GOT3 (cell line): Measurements from ENCODE around the gene MAPKAP1.
"Not testable (repeated sequence)": the region's sequence is repeated elsewhere in the genome, so short reads cannot be mapped to it uniquely, and the experiment has no call there.

ENCODE experiments used
- DNase-seq: peaks from one replicate; lab custom pipeline; 2025; ENCODE audit warnings: mixed read lengths; lab: John Stamatoyannopoulos, UW

MAPKAP1 gene

DNA sequence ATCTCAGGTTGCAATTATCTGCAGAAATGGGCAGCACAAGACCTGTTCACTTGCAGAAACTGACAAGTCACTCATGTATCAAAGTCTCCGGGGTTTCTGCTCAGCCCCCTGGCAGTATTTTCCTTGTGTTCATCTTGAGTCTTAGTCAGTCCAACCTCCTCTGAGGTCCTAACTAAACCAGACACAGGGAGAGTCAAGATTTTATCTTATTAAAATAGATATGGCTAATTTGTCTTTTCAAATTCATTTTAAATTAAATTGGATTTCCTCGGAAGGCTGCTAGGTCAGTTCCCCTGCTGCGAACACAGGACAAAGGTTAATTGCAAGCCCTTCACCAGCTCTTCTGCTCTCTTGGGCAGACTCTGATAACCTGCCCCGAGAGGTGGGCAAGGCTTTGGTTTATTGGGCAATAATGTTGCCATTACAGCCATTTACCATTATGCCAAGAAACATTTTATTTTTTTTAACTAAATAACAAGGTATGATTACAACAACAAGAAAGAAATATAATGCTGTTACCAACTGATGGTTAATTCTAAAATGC lies 103.5 kb downstream of the MAPKAP1 start:
- DNase-seq = no peak

DNA sequence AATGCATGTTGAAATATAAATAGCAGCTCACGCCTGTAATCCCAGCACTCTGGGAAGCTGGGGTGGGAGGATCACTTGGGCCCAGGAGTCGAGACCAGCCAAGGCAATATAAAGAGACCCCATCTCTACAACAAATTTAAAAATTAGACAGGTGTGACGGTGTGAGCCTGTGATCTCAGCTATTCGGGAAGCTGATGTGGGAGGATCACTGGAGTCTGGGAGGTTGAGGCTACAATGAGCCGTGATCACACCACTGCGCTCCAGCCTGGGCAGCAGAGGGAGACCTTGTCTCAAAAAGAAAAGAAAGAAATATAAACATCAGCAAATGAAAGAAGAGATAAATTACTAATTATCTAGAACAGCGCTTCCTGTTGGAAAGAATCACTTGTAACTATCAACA lies 105.0 kb downstream of the MAPKAP1 start:
- no peak for DNase-seq

DNA sequence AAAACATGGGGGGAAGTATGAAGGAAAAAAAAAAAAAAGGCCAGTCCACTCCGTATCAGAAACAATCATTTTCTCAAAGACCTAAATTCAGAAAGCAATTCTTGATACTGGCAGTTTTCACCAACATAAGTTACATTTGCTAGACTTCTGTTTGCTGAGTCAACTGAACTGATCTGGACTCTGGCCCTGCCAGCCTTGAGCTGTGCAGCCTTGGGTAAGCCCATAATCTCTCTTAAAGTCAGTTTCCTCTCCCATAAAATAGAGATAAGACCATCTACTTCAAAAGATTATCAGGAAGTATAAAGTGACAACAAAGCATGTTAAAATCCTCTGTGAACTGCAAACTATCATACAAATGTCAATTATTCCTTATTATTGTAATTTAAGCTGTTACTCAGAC lies 106.8 kb downstream of the MAPKAP1 start:
- no peak for DNase-seq

DNA sequence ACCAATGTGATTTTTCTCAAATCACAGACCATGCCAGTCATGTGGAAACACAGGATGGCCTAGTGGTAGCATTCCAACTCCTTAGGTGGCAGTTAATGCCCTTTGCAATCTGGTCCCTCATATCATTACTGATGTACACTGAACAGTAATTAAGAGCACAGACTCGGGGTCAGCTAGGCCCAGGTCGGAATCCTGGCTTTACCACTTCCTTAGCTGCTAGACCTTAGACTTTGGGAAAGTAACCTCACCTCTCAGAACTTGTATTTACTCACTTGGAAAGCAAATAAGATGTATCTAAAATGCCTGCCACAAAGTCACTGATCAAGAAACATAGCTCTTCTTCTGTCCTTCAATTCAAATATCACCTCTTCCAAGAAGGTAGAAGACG lies 112.8 kb downstream of the MAPKAP1 start:
- DNase-seq = no peak

DNA sequence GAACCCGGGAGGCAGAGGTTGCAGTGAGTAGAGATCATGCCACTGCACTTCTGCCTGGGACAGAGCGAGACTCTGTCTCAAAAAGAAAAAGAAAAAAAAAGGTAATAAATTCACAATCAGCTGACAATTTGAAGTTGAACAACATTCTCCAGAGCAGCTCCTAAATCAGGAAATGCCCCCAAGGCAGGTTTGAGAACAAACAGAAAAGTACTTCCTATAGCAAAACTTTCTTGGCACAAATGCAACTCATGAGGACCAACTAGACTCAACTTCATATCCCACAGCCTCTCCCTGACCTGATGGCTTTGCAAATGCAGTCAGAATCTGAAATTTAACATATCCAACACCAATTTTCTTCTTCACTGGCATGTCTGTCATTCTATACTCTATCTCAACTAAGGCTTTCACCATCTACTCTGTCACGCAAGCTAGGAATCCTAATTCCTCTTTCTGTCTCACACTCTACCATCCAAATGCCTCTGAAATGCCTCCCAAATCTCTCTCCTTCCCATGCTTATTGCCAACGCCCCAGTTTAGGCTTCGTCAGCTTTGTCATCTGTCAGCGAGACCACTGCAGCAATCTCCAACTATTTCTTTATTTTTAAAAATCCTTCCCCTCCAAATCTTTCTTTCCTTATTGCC lies 113.3 kb downstream of the MAPKAP1 start:
- DNase-seq = no peak

DNA sequence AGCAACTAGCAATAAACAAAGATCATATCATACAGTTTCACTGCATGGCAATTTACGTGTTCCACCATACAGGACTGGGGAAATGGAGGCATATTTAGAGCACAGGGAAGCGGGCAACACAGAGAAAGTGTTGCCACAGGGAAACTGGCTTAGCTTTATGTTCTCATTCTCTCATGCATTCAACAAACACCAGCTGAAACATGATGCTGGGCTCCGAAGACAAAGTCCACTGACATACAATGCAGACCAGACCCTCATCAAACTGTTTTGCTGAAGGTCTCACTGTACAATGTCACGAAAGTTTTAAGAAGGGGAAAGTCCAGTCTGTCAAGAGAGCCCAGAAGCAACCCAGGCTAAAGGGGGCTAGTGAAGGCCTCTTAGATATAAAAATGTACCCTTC lies 115.1 kb downstream of the MAPKAP1 start:
- DNase-seq = no peak

DNA sequence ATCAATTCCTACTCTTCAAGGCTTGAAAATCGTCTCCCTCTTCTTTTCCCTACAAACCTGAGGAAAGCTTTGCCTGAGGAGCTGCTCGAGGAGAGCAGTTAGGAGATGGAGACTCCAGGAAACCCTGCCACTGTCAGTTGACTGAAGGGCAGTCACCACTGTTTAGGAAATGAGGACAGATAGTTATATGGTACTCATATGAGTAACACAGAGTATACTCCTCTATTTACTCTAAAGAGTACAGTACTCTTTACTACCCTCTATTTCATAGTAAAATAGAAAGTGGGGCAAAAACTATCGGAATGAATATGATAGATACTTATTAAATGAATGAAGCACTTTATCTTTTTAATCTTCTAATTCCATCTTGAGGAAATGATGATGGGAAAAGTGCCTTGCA lies 115.8 kb downstream of the MAPKAP1 start:
- no peak for DNase-seq

DNA sequence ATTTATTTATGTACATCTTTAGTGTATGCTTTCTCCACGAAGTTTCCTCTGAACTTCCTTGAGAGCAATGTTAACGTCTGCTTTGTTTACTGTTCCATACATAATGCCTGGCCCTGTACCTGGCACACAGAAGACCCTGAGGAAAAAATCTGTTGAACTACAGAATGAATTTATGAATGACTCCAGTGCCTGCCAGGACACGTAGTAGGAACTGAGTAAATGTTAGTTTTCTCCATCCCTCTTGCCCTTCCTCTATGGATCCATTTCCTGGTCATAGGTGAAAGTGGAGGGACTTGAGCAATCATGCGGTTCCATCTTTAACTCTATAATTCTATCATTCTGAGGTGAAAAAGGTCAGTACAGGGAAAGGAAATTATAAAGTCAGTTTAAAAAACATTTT lies 117.7 kb downstream of the MAPKAP1 start:
- DNase-seq = no peak

DNA sequence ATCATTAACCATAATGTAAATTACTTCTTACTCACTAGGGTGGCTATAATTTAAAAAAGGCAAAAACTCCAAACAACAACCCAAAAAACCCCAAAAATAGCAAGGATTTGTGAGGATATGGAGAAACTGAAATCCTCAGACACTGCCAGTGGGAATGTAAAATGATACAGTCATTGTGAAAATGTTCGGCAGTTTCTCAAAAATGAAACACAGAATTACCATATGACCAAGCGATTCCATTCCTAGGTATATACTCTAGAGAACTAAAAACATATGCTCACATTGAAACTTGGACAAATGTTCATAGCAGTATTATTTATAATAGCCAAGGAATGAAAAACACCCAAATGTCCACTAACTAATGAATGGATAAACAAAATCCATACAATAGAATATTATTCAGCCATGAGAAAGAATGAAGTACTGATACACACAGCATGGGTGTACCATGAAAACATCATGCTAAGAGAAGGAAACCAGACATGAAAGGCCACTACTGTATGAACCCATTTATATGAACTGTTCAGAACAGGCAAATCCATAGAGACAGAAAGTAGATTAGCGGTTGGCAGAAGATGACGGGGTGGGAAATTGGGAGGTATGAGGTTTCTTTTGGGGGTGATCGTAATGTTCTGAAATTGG lies 119.1 kb downstream of the MAPKAP1 start:
- no peak for DNase-seq

DNA sequence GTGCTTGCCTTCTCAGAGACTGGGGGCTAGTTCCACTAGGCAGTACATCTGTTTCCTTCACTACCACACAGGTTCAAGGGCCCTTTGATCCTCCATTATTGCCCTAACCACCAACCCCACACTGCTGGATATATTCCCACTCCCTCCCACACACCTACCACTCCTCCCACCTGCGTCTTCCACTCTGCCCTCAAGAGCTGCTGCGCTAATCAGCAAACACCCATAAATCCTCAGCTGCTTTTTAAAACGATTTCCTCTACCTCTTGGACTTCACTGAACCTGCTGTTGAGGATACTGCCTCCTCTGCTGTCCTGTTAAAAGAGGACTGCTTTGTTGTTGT lies 120.9 kb downstream of the MAPKAP1 start:
- no peak for DNase-seq

DNA sequence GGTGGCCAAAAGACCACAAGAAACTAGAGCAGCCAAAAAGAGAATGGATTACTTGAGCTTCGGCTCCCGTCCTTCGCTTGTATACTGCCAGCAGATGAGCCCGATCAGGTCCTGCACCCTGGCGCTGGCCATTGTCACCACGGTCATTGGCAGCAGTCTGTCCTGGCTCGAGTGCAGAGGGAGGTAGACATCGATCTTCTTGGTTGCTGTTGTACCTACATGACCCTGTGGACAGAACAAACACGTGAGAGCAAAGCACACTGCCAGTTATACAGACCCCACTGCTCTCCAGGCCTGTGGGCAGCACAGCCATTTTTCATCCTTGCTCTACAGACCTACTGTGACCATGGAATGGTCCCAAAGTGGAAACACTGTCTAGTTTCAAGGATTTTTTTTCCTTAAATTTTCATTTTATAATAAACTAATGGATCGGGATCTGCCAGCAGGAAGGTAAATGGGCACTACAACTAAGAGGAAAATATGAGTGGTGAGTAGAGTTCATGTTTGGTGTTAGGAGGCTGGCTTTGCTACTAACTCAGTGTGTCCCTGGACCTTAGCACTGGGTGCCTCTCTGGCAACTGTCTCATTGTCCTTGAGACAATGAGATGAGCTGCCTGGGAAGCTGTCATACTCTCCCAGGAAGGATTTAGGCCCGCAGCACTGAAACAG lies 121.4 kb downstream of the MAPKAP1 start:
- DNase-seq = no peak

DNA sequence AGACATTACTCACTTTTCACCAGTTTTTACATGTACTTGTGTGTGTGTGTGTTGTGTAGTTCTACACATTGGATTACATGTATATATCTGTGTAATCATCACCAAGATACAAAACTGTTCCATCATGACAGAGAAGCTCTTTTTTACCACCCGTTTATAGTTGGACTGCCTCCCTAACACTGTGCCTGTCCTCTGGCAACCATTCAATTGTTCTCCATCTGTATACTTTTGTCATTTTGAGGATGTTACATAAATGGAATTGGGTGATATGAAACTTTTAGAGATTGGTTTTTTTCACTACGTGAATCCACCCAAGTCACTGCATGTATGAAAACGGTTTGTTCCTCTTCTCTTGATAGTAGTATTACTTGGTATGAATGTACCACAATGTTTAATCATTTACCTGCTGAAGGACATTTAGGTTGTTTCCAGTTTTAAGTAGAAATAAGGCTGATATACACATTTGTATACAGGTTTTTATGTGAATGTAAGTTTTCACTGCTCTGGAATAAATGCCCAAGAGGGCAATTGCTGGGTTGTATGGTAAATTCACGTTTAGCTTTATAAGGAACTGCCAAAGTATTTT lies 126.2 kb downstream of the MAPKAP1 start:
- no peak for DNase-seq

DNA sequence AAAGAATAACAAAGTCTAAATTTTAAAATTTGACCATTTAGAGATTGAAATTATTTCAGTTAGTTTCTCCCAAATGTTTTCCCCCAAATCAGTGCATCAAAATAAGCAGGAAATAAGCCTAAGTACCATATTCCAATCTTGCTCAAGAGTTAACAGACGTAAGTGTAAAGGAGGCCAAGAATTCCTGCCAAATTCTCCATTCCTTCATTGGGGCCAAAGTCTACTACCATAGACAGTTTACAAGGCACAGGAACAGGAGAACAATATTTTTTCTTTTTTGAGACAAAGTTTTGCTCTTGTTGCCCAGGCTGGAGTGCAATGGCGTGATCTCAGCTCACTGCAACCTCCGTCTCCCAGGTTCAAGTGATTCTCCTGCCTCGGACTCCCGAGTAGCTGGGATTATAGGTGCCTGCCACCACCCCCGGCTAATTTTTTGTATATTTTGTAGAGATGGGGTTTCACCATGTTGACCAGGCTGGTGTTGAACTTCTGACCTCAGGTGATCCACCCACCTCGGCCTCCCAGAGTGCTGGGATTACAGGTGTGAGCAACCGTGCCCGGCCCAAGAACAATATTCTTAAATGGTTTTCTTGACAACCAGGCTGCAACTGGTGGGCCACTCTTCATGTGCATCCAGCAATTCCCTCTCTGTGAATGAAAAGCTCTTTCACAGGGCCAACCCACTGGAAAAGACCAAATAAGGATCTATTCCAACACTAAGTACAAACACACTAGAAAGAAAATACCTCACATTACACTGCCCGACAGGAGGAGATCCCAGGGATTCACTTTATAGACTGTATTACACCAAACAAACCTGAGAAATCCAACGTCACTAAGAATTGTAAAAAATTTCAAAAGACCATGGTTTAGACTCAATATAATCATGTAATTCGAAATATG lies 127.7 kb downstream of the MAPKAP1 start:
- DNase-seq = no peak

DNA sequence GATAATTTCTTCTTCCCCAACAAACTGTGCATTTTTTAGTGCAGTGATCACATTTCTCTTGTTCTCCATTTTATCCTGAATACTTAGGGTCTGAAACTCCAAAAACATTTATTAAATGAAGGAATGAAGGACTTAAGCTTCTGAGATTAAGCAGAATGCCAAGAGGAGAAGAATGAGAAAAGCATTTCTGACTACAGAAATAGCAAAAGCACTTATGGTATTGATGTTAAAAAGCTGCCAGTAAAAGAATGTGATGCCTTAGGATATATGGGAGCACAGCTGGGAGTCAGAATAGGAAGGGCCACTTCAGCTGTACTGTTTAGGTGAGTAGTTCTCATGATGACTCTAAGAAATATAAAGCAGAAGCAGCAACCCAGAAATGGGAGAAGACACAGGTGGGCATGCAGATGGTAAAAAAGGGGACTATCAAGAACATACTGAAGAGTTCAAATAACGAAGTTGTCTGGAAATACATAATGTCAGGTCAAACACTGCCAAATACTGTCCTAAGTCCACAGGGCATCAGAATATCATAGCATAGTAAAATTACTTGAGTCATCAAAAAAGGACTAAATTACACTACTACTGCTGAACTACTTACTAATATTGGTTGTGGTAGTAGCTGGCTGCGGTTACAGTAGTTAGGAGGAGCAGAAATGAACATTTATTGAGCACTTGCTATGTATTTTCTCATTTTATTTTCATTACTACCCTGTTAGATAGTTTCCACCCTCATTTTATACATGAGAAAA lies 132.7 kb downstream of the MAPKAP1 start:
- DNase-seq = no peak

DNA sequence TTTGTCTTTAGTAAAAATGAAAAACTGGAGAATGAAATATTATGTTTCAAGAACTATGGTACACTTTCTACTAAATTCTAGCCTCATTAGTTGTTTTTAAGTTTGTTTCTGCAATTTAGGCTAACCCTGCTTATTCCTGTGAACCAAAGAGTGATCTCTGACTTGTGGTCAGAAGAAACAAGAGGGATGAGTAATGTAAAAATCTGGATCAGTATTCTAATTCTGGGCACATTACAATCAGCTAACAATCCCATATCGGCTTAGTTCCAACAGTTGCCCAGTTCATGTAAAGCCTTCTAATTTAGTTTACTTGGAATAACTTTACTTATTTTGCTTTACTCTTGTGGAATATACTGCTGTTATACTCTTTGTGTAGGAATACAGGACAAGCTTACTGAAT lies 134.5 kb downstream of the MAPKAP1 start:
- not testable (repeated sequence) for DNase-seq

DNA sequence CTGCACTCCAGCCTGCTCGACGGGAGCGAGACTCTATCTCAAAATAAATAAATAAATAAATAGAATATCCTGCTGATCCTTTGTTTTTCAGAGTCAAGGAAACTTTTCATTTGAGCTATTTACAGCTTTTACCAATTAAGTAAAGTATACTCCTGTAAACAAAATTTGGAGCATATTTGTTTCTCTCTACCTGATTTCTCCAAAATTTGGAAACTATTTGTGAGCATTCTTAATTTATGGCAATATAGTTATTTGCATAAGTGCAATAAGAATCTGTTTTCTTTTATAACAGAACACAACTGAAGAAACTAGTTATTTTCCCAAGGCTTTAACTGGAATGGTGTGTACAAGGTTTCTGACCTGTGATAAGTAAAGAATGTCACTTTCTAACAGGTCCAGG lies 135.2 kb downstream of the MAPKAP1 start:
- not testable (repeated sequence) for DNase-seq

DNA sequence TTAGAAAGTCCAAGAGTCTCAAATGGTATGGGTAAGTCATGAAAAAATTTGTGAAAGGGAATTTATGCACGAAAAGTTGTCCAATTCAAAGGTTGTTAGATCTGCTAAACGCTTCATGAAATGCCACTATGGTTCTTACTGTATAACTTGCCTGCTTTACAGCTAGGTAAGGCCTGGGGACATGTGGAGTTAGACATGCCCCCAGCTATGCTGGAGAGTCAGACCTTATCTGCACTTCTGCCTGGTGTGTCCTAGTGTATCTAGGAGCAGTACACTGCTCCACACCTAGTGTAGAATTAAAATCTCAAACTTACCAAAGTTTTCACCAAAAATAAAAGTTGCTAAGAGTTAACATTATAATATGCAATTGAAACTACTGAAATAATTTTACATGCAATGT lies 136.8 kb downstream of the MAPKAP1 start:
- no peak for DNase-seq

DNA sequence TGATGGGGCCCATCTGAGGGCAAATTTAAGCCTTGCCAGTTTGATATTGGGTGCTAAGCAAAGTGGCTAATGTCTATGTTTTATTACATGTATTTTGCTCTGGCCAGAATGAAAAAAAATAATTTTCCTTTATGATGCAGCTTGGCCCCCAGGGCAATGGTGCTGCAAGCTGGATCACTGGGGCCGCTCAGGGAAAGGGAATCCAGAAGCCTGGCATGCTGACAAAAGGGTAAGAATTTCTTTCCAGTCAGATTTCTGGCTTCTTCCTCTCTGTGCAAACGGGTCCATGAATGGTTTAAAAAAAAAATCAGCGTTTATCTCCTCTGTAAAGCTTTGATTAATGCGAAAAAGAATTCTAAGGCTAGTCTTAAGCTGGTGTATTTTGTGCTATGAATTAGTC lies 138.4 kb downstream of the MAPKAP1 start:
- no peak for DNase-seq

DNA sequence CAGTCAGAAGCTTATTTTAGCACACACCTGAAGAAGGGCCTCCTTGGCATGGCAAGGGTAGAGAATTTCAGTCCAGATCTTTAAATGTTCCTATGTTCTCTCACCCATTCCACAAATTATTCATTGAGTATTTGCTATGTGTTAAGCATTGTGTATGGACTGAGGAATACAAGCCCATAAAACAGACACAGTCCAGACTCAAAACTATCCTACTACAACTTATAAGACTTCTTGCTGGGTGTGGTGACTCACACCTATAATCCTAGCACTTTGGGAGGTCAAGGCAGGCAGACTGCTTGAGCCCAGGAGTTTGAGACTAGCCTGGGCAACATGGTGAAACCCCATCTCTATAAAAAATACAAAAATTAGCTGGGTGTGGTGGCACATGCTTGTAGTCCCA lies 141.0 kb downstream of the MAPKAP1 start:
- DNase-seq = not testable (repeated sequence)

DNA sequence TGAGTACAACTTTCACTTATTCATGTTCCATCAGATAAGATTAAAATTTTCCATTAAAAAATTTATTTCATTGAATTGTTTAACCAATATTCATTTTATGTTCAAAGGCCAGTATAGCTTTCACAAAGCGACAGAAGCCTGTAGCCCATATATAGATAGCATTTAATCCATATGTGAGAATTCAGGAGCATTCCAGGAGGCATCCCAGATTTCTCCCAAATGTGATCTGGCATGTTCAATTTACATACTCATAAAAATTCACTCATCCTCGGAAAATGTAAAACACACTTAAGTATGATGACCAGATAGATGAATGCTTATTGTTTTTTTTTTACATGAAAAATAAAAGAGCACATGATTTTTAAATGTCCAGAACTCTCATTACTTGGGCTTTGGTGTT lies 141.9 kb downstream of the MAPKAP1 start:
- no peak for DNase-seq

DNA sequence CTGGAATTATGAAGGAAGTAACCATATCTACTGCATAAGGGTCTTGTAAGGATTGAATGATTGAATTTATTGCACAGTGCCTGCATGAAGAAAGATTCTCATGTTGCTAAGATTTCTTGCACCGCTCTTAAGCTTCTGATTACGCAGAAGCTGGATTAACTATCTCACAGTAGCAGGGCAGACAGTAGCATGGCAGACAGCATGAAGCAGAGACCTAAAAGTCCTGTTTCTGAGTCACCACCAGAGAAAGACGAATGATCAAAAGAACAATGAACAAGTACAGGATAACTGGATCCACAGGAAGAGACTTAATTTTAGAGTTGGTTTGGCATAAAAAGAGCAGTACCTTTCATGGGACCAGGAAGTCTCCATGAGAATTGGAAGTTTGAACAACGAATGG lies 142.4 kb downstream of the MAPKAP1 start:
- DNase-seq = no peak
